ENCODE results near the gene IL25.

The IL25 gene

DNA sequence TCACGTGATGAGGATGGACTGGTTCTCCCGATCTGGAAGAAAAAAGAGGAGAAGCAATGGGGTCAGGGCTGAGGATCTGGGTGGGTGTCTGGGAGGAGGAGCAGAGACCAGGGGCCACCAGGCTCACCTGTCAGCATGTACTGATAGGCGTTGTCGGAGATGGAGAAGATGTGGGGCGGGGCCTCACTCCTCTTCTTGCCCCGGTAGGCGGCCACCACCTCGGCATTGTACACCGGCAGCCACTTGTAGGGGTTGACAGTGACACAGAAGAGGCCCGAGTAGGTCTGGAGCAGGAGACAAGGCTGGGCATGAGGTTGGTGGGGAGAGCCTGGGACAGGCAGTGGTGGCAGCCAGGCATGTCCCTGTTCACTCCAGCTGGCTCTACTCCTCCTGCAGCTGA lies 32.5 kb downstream of the IL25 start:
- TF ChIP-seq, protein P1, sequence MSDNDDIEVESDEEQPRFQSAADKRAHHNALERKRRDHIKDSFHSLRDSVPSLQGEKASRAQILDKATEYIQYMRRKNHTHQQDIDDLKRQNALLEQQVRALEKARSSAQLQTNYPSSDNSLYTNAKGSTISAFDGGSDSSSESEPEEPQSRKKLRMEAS (IDR thresholded peaks at IDR 0.05), result no peak
- TF ChIP-seq, protein P2, sequence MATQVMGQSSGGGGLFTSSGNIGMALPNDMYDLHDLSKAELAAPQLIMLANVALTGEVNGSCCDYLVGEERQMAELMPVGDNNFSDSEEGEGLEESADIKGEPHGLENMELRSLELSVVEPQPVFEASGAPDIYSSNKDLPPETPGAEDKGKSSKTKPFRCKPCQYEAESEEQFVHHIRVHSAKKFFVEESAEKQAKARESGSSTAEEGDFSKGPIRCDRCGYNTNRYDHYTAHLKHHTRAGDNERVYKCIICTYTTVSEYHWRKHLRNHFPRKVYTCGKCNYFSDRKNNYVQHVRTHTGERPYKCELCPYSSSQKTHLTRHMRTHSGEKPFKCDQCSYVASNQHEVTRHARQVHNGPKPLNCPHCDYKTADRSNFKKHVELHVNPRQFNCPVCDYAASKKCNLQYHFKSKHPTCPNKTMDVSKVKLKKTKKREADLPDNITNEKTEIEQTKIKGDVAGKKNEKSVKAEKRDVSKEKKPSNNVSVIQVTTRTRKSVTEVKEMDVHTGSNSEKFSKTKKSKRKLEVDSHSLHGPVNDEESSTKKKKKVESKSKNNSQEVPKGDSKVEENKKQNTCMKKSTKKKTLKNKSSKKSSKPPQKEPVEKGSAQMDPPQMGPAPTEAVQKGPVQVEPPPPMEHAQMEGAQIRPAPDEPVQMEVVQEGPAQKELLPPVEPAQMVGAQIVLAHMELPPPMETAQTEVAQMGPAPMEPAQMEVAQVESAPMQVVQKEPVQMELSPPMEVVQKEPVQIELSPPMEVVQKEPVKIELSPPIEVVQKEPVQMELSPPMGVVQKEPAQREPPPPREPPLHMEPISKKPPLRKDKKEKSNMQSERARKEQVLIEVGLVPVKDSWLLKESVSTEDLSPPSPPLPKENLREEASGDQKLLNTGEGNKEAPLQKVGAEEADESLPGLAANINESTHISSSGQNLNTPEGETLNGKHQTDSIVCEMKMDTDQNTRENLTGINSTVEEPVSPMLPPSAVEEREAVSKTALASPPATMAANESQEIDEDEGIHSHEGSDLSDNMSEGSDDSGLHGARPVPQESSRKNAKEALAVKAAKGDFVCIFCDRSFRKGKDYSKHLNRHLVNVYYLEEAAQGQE (IDR thresholded peaks at IDR 0.05; ENCODE audit: low read depth), result no peak
- TF ChIP-seq YY1 (IDR thresholded peaks at IDR 0.05; ENCODE audit: low read depth), result no peak
- TF ChIP-seq TCF12 (IDR thresholded peaks at IDR 0.05; ENCODE audit: low read depth), result no peak
- TF ChIP-seq EGR1 (IDR thresholded peaks at IDR 0.05), result no peak
- TF ChIP-seq CEBPB (IDR thresholded peaks at IDR 0.05), result no peak
- TF ChIP-seq, protein P3, sequence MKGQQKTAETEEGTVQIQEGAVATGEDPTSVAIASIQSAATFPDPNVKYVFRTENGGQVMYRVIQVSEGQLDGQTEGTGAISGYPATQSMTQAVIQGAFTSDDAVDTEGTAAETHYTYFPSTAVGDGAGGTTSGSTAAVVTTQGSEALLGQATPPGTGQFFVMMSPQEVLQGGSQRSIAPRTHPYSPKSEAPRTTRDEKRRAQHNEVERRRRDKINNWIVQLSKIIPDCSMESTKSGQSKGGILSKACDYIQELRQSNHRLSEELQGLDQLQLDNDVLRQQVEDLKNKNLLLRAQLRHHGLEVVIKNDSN (IDR thresholded peaks at IDR 0.05), result no peak
- no peak for TF ChIP-seq FOXM1 (IDR thresholded peaks at IDR 0.05; ENCODE audit: borderline replicate concordance, low read depth)
- no peak for TF ChIP-seq ZBTB7A (IDR thresholded peaks at IDR 0.05; ENCODE audit: low read depth)
- TF ChIP-seq TEAD4 (IDR thresholded peaks at IDR 0.05), result no peak
- TF ChIP-seq TAF1 (IDR thresholded peaks at IDR 0.05; ENCODE audit: low read depth), result no peak

DNA sequence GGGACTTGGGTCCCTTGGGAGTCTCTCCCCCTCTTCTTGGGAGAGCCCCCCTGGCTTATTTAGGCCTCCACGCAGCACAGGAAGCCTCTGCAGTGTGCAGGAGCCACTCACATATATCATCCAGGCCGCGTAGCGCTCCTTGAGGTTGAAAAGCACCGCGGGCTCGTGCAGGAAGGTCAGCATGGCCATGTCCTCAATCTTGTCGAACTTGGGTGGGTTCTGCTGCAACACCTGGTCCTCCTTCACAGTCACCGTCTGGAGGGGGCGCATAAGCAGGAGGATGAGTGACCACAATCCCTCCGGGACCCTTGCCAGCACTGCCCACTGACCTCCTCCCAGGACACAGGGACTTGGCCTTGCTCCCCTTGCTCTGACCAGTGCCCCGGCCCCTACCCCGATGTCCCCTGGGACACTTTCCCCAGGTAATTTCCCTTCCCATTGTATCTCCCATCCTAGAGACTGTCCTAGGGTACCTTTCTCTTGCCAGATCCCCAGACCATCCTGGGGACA lies 33.0 kb downstream of the IL25 start:
- TF ChIP-seq NFIC (IDR thresholded peaks at IDR 0.05) (no peak), EP300 (IDR thresholded peaks at IDR 0.05; ENCODE audit: borderline replicate concordance) (no peak), TAF1 (IDR thresholded peaks at IDR 0.05; ENCODE audit: low read depth) (no peak), YY1 (IDR thresholded peaks at IDR 0.05; ENCODE audit: low read depth) (no peak), TEAD4 (IDR thresholded peaks at IDR 0.05) (no peak), ZBTB7A (IDR thresholded peaks at IDR 0.05; ENCODE audit: low read depth) (no peak), CREB1 (IDR thresholded peaks at IDR 0.05; ENCODE audit: low read depth) (no peak), RAD21 (IDR thresholded peaks at IDR 0.05; ENCODE audit: low read depth) (no peak), FOXM1 (IDR thresholded peaks at IDR 0.05; ENCODE audit: borderline replicate concordance, low read depth) (no peak)
- TF ChIP-seq, protein P1 (IDR thresholded peaks at IDR 0.05), result no peak
- TF ChIP-seq, protein P3 (IDR thresholded peaks at IDR 0.05), result no peak

DNA sequence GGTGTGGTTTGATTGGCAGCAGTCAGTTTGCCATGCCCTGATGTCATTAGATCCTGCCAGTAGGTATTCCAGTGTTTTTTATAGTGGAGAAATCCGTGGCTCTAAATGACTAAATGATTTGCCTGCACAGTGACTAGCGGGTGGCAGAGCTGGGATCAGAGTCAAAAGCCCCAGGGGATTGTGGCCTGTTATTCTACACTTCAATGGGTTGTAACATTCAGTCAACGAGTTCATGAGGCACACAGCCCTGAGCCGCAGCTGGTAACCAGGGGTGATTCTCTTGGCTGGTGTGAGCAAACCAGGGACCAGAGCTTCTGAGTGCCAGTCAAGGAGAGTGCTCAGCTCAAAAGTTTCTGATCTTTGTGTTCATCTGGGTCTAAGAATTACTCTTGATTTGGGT lies 33.6 kb downstream of the IL25 start:
- TF ChIP-seq FOXM1 (IDR thresholded peaks at IDR 0.05; ENCODE audit: borderline replicate concordance, low read depth), result no peak
- no peak for TF ChIP-seq CREB1 (IDR thresholded peaks at IDR 0.05; ENCODE audit: low read depth)
- no peak for TF ChIP-seq YY1 (IDR thresholded peaks at IDR 0.05; ENCODE audit: low read depth)
- no peak for TF ChIP-seq CEBPB (IDR thresholded peaks at IDR 0.05)
- no peak for TF ChIP-seq NFIC (IDR thresholded peaks at IDR 0.05)
- TF ChIP-seq RAD21 (IDR thresholded peaks at IDR 0.05; ENCODE audit: low read depth), result no peak
- TF ChIP-seq, protein P3 (IDR thresholded peaks at IDR 0.05), result no peak
- no peak for TF ChIP-seq EGR1 (IDR thresholded peaks at IDR 0.05)

DNA sequence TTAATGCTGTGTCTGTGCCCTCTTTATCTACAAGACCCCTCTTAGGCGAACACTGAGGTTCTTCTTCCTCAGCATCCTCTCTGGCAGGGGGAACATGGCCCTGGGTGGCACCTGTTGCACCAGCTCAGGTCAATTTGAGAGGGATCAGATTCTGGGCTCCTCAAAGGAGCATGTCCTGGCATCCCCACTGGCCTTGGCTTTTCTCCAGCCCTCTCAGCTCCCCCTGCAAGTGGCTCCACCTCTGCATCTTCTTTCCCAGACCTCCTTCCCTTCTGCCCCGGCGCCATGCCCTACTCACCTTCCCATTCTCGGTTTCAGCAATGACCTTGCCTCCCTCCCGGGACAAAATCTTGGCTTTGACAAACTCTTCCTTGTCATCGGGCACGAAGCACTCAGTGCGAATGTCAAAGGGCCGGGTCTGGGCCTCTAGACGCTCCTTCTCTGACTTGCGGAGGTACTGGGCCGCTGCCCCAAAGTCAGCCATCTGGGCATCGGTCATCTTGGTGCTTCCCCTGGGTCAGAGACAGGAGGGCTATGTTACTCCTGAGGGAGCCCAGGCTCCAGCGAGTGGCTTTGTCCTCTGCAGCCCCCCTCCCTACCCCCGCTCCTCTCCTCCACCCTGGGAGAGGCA lies 34.2 kb downstream of the IL25 start:
- TF ChIP-seq CEBPB (IDR thresholded peaks at IDR 0.05) (no peak), EGR1 (IDR thresholded peaks at IDR 0.05) (no peak), EP300 (IDR thresholded peaks at IDR 0.05; ENCODE audit: borderline replicate concordance) (no peak), NFIC (IDR thresholded peaks at IDR 0.05) (no peak), TEAD4 (IDR thresholded peaks at IDR 0.05) (no peak), CREB1 (IDR thresholded peaks at IDR 0.05; ENCODE audit: low read depth) (no peak), FOXM1 (IDR thresholded peaks at IDR 0.05; ENCODE audit: borderline replicate concordance, low read depth) (no peak), ZBTB7A (IDR thresholded peaks at IDR 0.05; ENCODE audit: low read depth) (no peak), YY1 (IDR thresholded peaks at IDR 0.05; ENCODE audit: low read depth) (no peak)
- TF ChIP-seq, protein P1 (IDR thresholded peaks at IDR 0.05), result no peak
- TF ChIP-seq, protein P3 (IDR thresholded peaks at IDR 0.05), result no peak
- TF ChIP-seq, protein P2 (IDR thresholded peaks at IDR 0.05; ENCODE audit: low read depth), result no peak
